ENCODE measurements around the gene PSMB2. TPM values are rescaled to one million over a fixed set of nuclear protein-coding genes. Genes with fewer than 3 reads are reported as not detected.

PSMB2 gene
- total and polyA plus RNA-seq, 7 donors, result 29.3 to 66.5 (median 32.1) TPM

DNA sequence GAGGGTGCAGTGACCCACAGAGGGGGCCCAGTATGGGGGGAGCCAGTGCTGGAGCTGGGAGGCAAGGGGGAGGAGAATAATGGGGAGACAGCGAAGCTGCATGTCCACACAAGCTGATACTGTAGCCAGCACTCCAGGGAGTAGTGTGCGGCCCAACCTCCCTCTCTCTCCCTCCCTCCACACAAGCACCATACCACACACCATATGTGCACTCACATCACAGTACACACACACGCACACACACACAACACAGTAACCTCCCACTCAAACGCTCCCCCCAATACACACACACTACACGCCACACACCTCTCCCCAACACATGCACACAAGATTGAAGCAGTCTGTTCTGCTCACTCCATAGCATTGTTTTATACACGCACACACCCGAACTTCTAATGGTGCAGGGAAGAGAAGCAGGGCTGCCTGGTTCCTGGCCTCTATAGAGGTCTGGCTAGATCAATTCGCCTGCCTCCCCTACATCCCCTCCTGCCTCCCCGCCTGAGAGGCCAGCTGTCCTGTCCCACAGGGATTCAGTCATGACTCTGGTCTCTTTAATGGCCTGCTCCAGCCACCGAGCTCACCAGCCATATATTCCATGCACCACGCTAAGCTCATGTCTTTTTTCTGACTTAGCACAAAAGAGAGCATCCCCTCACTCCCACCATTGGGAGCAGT is 79.9 kb downstream of the PSMB2 start:
- no peaks in the 10 kb centered on the region for H3K9me3 ChIP-seq
- peaks cover 0 to 33% (median 7%) of the 10 kb centered on the region in 4 donors for H3K36me3 ChIP-seq
- peaks cover 0 to 39% (median 37%) of the 10 kb centered on the region in 4 donors for H3K4me1 ChIP-seq
- no peaks in the 10 kb centered on the region for H3K27me3 ChIP-seq
- H3K27ac ChIP-seq, result peak overlapping the region; percentile 42 to 96 (median 92)
- WGBS, 2 donors, result 92 to 93% methylated on average over 11 of the region's 11 CpGs
- DNase-seq, result no peak
- H3K4me3 ChIP-seq, result peak overlapping the region in 2 of 4 donors; percentile 12 to 16
- intact Hi-C loops (cut with DNase I), result loop anchor here (5.0 kb wide), 1 partner anchor 211 kb away; no protein-coding TSS in a partner anchor
- no peak for TF ChIP-seq POLR2A (IDR thresholded peaks at IDR 0.05)
- TF ChIP-seq EP300 (IDR thresholded peaks at IDR 0.05), result no peak
- TF ChIP-seq POLR2AphosphoS5 (IDR thresholded peaks at IDR 0.05), result no peak
- TF ChIP-seq, protein P1, sequence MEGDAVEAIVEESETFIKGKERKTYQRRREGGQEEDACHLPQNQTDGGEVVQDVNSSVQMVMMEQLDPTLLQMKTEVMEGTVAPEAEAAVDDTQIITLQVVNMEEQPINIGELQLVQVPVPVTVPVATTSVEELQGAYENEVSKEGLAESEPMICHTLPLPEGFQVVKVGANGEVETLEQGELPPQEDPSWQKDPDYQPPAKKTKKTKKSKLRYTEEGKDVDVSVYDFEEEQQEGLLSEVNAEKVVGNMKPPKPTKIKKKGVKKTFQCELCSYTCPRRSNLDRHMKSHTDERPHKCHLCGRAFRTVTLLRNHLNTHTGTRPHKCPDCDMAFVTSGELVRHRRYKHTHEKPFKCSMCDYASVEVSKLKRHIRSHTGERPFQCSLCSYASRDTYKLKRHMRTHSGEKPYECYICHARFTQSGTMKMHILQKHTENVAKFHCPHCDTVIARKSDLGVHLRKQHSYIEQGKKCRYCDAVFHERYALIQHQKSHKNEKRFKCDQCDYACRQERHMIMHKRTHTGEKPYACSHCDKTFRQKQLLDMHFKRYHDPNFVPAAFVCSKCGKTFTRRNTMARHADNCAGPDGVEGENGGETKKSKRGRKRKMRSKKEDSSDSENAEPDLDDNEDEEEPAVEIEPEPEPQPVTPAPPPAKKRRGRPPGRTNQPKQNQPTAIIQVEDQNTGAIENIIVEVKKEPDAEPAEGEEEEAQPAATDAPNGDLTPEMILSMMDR (IDR thresholded peaks at IDR 0.05), result no peak

DNA sequence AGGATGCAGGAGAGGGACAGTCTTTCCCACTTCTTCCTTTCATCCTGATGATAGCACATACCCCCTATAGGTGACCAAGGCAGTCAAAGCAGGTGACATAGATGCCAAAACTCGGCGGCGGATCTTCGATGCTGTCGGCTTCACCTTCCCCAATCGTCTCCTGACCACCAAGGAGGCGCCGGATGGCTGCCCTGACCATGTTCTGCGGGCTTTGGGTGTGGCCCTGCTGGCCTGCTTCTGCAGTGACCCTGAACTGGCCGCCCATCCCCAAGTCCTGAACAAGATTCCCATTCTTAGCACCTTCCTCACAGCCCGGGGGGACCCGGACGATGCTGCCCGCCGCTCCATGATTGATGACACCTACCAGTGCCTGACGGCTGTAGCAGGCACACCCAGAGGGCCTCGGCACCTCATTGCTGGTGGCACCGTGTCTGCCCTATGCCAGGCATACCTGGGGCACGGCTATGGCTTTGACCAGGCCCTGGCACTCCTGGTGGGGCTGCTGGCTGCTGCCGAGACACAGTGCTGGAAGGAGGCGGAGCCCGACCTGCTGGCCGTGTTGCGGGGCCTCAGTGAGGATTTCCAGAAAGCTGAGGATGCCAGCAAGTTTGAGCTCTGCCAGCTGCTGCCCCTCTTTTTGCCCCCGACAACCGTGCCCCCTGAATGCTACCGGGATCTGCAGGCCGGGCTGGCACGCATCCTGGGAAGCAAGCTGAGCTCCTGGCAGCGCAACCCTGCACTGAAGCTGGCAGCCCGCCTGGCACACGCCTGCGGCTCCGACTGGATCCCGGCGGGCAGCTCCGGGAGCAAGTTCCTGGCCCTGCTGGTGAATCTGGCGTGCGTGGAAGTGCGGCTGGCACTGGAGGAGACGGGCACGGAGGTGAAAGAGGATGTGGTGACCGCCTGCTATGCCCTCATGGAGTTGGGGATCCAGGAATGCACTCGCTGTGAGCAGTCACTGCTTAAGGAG is 80.8 kb downstream of the PSMB2 start:
- TF ChIP-seq, protein P1 (IDR thresholded peaks at IDR 0.05), result no peak
- no peak for TF ChIP-seq POLR2AphosphoS5 (IDR thresholded peaks at IDR 0.05)
- no peak for TF ChIP-seq POLR2A (IDR thresholded peaks at IDR 0.05)
- TF ChIP-seq EP300 (IDR thresholded peaks at IDR 0.05), result no peak
- peak overlapping the region in 2 of 4 donors; percentile 12 to 16 for H3K4me3 ChIP-seq
- H3K27me3 ChIP-seq, result no peaks in the 10 kb centered on the region
- intact Hi-C loops (cut with DNase I), result loop anchor here (5.0 kb wide), 1 partner anchor 212 kb away; no protein-coding TSS in a partner anchor
- H3K4me1 ChIP-seq, result peaks cover 0 to 48% (median 46%) of the 10 kb centered on the region in 4 donors
- no peaks in the 10 kb centered on the region for H3K9me3 ChIP-seq
- peaks cover 0 to 33% (median 5%) of the 10 kb centered on the region in 4 donors for H3K36me3 ChIP-seq
- 79 to 86% methylated on average over 44 of the region's 44 CpGs for WGBS, 2 donors
- H3K27ac ChIP-seq, result peak overlapping the region; percentile 42 to 96 (median 92)
- peak; percentile 88 for DNase-seq

DNA sequence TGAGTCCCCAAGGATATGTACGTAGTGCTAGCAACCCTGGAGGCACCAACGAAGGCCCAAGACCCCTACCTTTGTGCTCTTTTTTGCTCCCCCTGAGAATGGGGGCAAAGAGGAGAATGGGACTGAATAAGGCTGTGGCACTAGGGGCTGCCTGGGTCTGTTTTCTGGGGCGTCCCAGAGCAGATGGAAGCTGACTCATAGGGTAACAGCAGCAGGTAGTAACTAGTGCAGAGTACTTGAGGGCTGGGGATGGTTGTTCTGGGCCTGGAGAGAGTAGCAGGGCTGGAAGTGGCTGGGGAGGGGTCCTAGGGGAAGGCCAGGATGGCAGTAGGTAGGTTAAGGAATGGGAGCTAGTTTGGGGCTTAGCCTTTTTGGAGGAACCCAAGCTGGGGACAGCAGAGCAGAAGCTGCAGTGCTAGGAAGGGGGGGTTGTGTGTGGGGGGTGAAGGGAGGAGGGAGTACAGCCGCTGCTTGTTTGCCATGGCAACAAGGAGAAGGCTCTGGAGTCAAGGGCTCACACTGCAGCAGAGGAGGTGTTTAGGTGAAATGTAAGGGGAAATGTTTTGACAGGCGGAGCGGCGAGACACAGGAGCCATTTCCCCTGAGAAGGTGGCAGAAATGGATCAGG is 81.9 kb downstream of the PSMB2 start:
- peaks cover 0 to 26% (median 3%) of the 10 kb centered on the region in 4 donors for H3K36me3 ChIP-seq
- H3K9me3 ChIP-seq, result no peaks in the 10 kb centered on the region
- intact Hi-C loops (cut with DNase I), result loop anchor here (2.0 kb wide), 1 partner anchor 81 kb away; the partner anchor contains the start of gene PSMB2
- peak overlapping the region; percentile 89 to 99 (median 96) for H3K27ac ChIP-seq
- H3K4me3 ChIP-seq, result no peak overlapping the region
- WGBS, 2 donors, result 86 to 87% methylated on average over 7 of the region's 7 CpGs
- TF ChIP-seq POLR2AphosphoS5 (IDR thresholded peaks at IDR 0.05), result no peak
- TF ChIP-seq EP300 (IDR thresholded peaks at IDR 0.05), result no peak
- no peaks in the 10 kb centered on the region for H3K27me3 ChIP-seq
- H3K4me1 ChIP-seq, result peaks cover 0 to 59% (median 56%) of the 10 kb centered on the region in 4 donors
- no peak for DNase-seq

DNA sequence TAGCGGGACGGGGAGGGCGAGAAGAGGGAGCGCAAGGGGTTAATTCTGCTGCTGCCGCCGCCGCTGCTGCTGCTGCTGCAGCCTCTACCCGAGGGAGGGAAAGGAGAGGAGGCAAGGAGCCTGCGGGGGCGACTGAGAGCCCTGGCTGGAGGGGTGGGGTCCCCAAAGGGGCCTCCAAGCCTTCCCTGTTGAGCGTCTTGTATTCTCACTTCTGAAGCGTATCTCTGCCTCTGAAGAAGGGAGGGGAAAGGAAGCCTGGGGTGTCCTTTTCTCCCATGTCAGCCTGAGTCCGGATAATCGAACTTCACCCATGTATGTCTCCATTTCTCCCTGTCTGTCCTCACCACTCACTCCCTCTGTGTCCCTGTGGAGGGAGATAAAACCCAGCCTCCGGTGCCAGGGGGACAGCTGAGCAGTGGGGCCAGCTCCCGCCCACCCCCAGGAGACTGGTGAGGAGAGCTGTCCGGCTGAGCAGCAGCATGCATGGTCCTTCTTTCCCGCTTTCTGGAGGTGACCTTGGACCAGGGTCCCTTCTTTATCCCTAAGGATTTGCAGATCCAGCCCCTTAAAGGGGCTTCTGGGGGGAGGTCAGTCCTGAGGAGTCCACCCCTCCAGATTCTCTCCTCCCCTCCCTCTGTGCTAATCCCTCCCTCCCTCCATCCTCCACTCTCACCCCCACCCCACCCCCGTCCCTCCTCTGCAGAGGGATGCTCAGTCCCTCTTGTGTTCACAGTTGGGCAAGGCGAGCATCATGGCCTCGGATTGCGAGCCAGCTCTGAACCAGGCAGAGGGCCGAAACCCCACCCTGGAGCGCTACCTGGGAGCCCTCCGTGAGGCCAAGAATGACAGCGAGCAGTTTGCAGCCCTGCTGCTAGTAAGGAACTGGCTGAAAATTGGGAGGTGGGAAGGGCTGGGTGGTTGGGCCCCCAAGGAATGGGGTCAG is 82.7 kb downstream of the PSMB2 start:
- peaks cover 0 to 24% (median 3%) of the 10 kb centered on the region in 4 donors for H3K36me3 ChIP-seq
- TF ChIP-seq EP300 (IDR thresholded peaks at IDR 0.05) (no peak), POLR2A (IDR thresholded peaks at IDR 0.05) (no peak), POLR2AphosphoS5 (IDR thresholded peaks at IDR 0.05) (no peak)
- TF ChIP-seq, protein P1 (IDR thresholded peaks at IDR 0.05), result no peak
- H3K27ac ChIP-seq, result peak overlapping the region; percentile 89 to 99 (median 96)
- intact Hi-C loops (cut with DNase I), result loop anchor here (2.0 kb wide), 1 partner anchor 82 kb away; the partner anchor contains the start of gene PSMB2
- 36 to 37% methylated on average over 26 of the region's 26 CpGs for WGBS, 2 donors
- no peaks in the 10 kb centered on the region for H3K27me3 ChIP-seq
- H3K9me3 ChIP-seq, result no peaks in the 10 kb centered on the region
- no peak for DNase-seq
- peak overlapping the region; percentile 67 to 91 (median 81) for H3K4me3 ChIP-seq
- peaks cover 0 to 67% (median 63%) of the 10 kb centered on the region in 4 donors for H3K4me1 ChIP-seq

Measured in sigmoid colon (tissue), 7 donors.